DND-41 (cell line): ENCODE data around the gene GCKR.

Experiments
- EZH2 ChIP-seq: IDR thresholded peaks from 3 replicates; pipeline ENCODE4 v1.6.1; 2012; ENCODE audit warnings: borderline replicate concordance, low read depth, mild to moderate bottlenecking, moderate library complexity, low read length, inconsistent platforms; ENCODE audit not compliant: severe bottlenecking
- TF ChIP-seq, protein P1 (sequence below): IDR thresholded peaks from 2 replicates; pipeline ENCODE4 v1.5.1; 2012; ENCODE audit warnings: borderline replicate concordance, low read length, moderate library complexity, mild to moderate bottlenecking; ENCODE audit not compliant: poor library complexity, severe bottlenecking; ENCODE audit errors: extremely low read depth

DNA sequence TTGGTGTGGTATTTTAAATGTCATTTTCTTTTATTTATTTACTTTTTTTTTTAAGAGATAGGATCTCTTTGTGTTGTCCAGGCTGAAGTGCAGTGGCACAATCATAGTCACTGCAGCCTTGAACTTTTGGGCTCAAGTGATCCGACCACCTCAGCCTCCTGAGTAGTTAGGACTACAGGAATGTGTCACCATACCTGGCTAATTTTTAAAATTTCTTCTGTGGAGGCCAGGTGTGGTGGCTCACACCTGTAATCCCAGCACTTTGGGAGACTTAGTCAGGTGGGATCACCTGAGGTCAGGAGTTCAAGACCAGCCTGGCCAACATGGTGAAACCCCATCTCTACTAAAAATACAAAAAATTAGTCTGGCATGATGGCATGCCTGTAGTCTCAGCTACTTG lies 52.7 kb downstream of the GCKR start:
- TF ChIP-seq, protein P1, sequence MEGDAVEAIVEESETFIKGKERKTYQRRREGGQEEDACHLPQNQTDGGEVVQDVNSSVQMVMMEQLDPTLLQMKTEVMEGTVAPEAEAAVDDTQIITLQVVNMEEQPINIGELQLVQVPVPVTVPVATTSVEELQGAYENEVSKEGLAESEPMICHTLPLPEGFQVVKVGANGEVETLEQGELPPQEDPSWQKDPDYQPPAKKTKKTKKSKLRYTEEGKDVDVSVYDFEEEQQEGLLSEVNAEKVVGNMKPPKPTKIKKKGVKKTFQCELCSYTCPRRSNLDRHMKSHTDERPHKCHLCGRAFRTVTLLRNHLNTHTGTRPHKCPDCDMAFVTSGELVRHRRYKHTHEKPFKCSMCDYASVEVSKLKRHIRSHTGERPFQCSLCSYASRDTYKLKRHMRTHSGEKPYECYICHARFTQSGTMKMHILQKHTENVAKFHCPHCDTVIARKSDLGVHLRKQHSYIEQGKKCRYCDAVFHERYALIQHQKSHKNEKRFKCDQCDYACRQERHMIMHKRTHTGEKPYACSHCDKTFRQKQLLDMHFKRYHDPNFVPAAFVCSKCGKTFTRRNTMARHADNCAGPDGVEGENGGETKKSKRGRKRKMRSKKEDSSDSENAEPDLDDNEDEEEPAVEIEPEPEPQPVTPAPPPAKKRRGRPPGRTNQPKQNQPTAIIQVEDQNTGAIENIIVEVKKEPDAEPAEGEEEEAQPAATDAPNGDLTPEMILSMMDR = no peak
- TF ChIP-seq EZH2 = no peak
